SIG-M5 (cell line): ENCODE measurements around the gene LCE7A.

Source experiments
- DNase-seq: peaks from one replicate; lab custom pipeline; 2025; lab: John Stamatoyannopoulos, UW

LCE7A gene

GRCh38 chr1:152859696-152860095 lies at the start of gene LCE7A:
Gene LCE7A, plus strand, starts transcription at chr1:152859996. Its CDS starts 702 bp downstream, at chr1:152860698.
- DNase-seq: no peak

GRCh38 chr1:152811050-152811449 lies 48.7 kb upstream of the LCE7A start:
- DNase-seq: no peak

- DNase-seq: no peak
Measured at GRCh38 chr1:152811671-152812070, 48.1 kb upstream of the LCE7A start, which contains the start of gene LCE1B. Gene LCE1B, plus strand, starts transcription at chr1:152811971. Its CDS starts 476 bp downstream, at chr1:152812447.

DNA sequence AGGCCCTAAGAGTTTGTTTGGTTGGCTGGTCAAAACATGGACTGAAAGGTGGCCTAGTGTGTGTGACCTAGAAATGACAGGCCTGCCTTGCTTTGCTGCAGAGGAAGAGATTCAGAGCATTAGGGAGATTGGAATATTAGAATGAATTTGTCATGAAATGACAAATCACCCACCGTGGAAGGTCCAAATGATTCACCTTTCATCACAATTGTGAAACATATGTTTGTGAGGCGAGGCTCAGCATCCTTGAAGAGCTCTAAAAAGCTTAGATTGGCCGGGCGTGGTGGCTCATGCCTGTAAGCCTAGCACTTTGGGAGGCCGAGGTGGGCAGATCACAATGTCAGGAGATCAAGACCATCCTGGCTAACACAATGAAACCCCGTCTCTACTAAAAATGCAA lies 42.5 kb upstream of the LCE7A start:
- no peak for DNase-seq

- no peak for DNase-seq
Measured at GRCh38 chr1:152823294-152823693, 36.5 kb upstream of the LCE7A start.

DNA sequence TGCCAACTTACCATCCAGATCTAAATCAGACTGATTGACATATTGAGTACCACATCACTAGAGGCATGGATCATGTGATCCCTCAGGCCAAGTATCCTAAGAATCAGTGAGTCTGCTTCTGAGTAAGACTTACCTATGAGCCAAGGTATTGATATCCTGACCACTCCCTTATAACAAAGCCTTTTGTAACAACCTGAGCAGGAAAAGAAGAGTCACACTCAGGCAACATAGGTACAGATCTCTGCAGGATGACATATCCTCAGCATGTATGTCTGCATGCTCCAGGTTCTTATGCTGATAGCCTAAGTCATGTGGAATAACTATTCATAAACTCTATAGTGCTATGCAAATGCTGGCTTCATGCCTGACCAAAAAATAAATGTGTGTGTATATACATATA lies 34.8 kb upstream of the LCE7A start:
- DNase-seq: no peak

DNA sequence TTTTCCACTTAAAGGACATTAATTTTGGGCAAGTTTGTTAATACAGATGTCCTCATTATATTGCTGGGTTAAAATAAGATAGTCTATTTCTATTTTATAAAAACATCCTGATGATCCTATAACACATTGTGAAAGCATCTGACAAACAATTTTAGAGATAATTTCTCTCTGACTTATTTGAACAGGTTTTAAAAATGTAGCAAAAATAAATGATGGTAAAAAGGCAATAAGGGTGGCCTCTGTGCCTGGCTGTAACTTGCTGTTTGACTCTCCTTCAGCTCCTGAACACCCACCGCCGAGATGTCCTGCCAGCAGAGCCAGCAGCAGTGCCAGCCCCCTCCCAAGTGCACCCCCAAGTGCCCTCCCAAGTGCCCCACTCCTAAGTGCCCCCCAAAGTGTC lies 32.6 kb upstream of the LCE7A start, which contains the start of gene LCE1A:
LCE1A (plus strand) TSS at position 301 of the 400 bp plus-strand sequence; CDS start at position 301, 0 bp downstream.
- DNase-seq: no peak

DNA sequence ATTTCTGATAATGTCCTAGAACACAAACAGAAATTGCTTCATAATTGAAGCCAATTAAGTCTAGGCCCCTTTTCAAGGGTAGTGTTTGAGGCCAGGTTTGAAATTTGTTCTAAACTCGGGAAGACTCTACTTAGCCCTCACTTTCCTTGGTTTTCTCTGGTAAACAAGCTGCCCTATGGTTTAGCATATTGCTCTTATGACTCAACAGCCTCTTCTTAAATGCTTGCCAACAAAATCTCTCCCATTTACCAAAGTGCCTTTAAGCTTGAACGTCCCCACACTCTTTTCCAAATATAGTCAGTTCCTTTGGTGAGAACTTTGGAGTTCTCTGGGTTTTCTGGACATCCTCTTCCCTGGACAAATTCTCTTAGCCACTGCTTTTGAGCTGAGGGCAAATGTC lies 22.9 kb upstream of the LCE7A start:
- DNase-seq: no peak

DNA sequence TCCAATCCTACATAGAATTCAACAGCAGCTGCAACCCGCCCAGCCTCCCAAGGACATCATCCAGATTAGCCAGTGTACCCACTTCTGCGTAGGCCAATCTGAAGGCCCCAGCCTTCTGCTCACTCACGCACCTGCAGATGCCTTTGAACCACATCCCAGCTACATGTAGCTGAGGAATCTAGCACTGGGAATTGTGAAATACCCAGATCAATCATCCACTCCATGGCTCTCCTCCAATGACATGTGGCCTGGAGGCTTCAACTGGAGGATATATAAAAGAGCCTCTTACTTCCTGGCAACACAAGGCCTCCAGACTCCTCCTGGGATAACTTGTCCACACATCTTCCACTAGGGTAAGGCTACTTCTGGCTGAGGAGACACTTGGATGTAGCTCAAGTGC lies 17.2 kb upstream of the LCE7A start, which contains the start of gene LCE6A:
LCE6A (plus strand) TSS at position 301 of the 400 bp plus-strand sequence. CDS start 665 bp downstream, outside the sequence.
- no peak for DNase-seq

DNA sequence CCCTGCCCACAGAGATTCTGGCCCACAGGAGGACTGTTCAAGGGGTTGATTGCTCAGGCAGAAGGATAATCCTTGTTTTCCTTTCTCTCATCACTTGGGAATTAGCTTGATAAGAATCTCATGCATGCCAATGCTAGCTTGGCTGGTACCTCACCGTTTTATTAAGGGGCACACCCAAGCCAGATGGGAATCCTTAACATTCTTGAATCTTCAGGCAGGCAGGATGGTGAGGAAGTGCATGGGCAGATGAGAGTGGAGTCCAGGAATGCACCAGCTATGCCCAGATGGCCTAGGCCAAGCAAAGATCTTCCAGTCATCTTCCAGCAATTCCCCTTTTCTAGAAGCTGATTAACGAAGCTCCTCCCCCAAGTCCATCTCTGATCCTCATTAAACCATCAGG lies 4.1 kb upstream of the LCE7A start:
- no peak for DNase-seq

GRCh38 chr1:152858062-152858461 lies 1.7 kb upstream of the LCE7A start:
- no peak for DNase-seq

DNA sequence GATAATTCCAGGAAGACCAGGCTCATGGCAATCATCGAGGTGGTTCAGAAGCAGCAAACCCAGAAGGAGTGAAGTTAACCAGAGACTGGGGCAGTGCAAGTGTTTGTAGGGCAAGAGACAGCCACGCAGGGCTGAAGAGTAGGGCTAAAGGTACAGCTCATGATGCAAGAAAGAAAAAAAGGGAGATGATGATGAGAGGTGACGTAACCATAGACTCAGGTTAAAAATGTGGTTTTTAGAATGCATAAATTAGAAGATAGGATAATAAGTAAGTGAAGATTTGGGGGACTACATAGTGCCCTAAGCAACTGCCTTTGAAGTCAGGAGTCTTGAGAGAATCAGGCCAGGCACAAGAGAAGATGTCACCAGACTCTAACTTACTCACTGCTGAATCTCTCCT lies 333 bp downstream of the LCE7A start:
- no peak for DNase-seq

DNA sequence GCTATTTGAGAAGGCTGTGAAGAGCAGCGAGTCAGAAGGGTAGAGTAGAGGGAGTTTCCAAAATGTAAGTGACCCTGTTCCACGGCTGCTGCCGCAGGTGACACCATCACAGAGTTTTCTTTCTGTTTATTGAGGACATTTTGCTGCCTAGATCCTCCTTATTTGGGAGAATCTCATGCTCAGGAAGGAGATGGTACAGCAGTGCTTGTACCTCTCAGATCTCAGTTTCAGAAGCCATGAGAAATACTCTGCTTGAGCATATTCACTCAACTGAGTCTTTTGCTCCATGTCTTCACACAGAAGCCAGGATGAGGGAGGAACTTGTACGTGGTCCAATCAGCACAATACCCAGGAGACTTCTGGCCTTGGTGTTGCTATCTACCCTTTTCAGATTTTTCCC lies 1.6 kb downstream of the LCE7A start:
- DNase-seq: no peak

- DNase-seq: no peak
Measured at GRCh38 chr1:152864443-152864842, 4.6 kb downstream of the LCE7A start.

GRCh38 chr1:152866321-152866720 lies 6.5 kb downstream of the LCE7A start:
- no peak for DNase-seq

GRCh38 chr1:152869808-152870419 lies 10.1 kb downstream of the LCE7A start:
- DNase-seq: no peak

GRCh38 chr1:152870831-152871730 lies 11.3 kb downstream of the LCE7A start:
- no peak for DNase-seq

DNA sequence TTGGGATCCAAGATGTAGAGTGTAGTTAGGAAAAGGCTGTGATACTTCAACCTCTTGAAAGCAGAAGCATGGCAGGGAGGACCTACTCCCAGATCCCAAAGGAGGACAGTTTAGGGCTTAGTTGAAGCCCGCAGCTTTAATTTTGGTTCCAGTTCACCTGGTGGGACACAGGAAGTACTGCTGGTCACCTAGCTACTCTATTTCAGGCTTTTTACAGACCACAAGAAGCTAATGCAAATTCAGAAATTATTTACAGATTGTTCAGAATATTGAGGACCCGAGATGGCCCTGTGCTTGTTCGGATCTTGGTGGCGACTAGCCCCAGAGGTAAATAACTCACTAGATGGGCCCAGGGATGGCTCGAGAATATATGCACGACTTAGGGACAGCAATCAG lies 11.9 kb downstream of the LCE7A start:
- no peak for DNase-seq

DNA sequence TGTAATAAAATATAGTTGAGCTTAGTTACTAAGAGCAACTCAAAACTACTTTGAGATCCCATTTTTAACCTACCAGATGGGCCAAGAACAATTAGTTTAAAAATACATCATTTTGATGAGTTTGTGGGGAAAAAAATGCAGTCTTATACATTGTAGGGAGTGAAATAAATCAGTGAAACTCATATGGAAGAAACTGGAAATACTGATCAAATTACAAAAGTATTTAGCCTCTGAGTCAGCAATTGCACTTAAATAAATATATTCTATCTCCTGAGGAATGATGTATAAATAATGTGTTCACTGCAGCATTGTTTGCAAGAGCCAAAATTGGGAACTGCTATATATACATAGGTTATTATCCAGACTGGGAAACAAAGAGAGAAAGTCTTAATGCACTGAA lies 13.7 kb downstream of the LCE7A start:
- no peak for DNase-seq

GRCh38 chr1:152876827-152877226 lies 17.0 kb downstream of the LCE7A start:
- DNase-seq: no peak

- DNase-seq: no peak
Measured at GRCh38 chr1:152878042-152878441, 18.2 kb downstream of the LCE7A start, which contains the start of gene SMCP. Gene SMCP, plus strand, starts transcription at chr1:152878322. Its CDS starts 6,101 bp downstream, at chr1:152884423.

DNA sequence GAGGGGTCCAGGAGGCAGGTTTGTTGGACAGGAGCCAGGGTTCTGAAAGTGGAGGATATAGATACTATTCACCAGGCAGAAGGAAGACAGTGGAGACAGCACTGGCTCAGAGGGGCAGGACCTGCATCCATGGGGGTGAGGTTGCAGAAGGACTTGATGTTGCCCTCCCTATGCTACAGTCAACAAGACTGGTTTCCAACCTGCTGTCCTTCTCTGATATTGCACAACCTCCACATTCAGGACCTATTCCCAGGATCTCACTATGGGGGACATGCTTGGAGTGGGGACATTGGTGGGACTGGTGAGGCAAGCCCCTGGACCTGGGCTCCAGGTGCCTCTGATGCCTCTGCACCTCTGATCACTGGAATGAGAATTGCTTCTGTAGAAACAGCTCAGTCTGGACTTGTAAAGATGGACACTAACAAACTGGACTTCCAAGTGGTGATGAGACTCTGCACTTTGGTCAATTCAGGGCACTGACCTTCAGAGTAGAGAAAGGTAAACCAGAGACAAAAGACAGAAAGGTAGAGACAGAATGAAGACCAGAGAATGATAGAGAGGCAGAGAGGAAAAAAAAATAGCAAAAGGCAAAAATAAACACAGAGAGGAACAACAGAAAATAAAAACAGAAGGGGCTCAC lies 19.9 kb downstream of the LCE7A start:
- DNase-seq: no peak

DNA sequence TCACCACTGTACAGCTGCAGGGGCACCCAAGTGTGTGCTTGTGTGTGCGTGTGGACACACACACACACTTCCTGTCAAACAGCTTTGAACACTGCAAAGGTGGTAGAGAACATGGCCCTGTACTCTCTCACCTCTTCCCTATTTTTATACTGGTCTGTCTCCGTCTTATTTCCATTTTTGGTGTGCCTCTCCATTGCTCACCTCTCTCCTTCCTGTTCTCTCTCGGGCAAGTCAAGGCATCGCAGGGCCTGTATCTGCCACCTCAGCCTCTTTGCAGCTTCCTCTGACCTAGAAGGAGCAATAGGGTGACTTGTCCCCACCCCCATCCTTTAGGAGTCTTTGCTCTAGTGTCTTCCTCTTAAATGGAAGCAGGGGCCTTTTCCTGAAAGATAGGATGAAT lies 20.5 kb downstream of the LCE7A start:
- DNase-seq: no peak
